ENCODE measurements around the gene PAX6.

The PAX6 gene

DNA sequence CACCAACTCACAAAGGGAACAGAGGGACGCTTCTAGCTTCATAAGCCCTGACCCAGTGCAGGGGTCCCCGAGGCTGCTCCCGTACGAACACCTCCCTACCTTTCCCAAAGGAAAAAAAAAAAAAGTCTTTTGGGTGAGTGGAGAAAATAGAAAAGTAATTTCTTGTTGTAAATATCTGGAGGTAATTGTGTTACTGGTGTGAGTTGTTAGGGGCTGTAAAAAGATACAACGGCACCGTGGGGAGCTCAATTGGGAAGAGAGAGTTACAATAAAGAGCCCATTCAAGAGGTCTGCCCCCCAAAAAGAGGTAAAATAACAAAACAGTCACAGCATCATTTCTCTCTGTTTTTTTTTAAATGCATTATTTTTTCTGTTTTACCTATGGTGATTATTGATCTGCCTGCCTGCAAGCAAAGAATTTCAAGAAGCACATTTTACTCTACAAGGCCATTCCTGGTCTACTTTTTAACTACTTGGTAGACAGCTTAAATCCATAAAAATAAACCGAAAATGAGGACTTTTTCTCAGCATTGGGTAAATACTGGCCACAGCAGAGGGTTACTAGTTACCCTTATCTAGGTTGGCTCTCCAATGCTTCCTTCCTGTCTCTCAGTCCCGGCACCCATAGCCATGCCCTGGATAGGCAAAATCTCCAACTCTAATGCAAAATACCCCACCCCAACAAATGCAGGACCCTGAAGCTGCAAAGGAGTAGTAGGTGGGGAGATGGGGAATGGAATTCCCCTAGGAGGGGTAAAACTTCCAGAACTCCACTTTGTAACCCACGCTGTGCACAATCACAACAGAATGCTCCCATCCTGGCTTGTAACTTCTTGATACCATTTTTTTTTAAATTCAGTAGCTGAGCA is 3.1 kb downstream of the PAX6 start:
- DNase-seq = no peak

DNA sequence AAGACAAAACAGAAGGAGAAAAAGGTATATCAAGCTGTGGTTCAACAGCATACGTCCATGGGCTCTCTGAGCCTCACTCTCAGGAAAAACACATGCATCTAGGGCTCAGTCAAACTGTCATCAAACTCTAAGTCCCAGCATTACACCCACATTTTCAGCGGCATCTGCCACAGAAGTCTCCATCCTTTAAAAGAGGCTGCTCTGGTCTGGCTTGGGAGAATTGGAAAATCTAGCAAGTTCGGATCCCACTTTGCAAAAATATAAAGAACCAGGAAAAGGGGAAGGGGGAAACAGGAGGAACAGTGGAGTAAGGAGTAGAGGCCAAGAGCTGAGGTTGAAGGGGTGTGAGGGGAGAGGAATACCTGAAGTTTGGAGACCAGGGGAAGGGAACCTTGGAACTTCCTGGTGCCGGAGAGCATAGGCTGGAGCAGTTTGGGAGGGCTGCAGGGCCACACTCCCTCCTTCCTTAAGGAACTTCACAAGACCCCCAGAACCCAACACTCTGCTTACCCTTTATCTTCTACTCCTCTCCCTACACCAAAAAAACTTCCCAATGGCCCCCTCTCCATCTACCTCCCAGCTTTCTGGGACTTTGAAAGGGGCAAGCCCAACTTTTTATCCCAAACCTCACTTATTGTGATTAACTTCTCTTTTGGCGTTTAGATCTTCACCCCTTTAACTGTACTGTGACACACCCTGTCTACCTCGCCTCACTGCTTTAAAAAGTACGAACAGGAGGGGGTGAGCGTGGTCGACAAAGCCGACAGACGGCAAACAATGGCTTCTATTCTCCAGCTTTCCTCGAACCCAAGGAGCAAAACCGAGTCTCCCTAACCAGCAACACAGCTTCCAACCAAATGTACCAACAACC is 4.0 kb downstream of the PAX6 start:
- DNase-seq = no peak

DNA sequence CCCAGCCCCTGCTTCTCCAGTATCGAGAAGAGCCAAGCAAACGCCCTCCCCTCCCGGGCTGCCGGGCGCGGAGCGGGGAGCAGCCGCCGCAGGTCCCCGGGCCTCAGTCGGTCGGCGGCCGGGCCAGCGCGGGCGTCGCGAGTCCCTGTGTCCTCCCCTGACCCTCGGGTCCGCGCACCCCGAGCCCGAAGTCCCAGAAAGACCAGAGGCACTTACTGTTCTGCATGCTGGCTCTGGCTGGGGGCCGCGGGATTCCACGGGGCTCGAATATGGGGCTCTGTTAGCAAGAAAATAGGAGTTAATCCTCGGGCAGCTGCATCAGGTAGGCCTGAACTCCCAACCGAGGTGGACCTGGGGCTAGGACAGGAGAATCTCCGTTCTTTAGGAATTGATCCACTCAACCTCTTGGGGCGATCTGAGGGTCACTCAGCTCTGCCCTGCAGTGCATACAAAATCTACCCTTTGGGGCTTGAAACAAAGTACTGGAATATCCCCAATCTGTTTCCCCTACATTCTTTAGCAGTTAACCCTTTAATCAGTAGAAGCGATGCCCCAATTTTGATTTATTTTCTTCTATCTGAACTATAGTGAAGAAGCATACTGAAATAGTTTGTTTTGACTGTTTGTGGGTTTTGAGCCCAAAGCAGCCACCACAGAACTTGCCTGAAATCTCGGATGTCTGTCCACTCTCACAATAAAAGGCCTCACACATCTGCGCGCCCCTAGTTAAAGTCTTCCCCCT is 4.8 kb downstream of the PAX6 start:
- DNase-seq = no peak

DNA sequence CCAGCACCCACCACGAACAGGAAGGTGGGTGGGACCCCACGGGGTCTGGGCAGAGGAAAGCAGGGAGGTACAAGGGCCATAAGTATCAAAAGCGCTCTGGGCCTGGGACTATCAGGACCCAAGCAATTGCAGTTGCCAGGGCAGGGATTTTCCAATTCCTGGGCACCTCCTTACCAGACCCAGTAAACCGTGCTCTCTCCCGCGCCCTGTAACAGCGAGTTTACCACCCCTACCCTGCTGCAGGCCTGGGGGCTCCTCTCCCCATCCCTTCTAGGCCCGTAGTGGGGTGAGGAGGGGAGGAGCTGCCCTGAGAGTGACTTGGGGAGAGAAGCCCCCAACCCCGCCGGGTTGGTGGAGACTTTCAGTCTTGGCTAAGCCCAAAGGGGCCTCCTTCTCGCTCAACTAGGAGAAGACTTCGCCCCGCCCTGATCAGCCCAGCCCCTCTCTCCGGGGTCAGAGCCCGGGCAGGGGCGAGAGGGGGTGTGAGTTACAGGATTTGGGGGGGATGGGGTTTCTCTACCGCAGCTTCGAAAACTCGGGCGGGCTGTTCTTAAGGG is 5.4 kb downstream of the PAX6 start:
- no peak for DNase-seq

DNA sequence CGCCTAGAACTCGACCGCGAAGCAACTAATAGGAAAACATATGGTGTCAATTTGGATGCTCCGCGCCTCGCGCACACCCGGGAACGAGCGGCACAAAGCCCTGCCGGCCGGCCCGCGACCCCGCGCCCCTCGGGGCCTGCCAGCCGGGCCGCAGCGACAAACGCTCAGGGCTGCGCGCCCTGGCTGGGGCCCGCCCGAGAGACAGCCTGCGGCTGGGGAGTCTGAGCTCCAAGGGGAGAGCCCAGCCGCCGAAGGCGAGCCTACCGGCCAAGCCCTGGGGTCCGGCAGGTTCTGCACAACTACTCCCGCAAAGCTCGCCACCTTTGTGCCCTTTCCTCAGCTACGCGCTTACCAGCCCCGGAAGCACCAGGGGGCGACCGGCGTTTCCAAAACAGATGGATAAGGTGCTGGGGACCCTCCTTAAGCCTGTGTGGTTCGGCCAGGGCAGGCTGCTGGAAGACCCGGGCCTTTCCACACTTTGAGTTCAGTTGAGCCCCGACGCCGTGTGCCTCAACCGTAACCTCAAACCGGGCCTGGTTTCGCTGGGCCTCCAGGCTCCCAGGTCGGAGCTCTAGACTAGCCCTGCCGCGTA is 6.0 kb downstream of the PAX6 start:
- no peak for DNase-seq

DNA sequence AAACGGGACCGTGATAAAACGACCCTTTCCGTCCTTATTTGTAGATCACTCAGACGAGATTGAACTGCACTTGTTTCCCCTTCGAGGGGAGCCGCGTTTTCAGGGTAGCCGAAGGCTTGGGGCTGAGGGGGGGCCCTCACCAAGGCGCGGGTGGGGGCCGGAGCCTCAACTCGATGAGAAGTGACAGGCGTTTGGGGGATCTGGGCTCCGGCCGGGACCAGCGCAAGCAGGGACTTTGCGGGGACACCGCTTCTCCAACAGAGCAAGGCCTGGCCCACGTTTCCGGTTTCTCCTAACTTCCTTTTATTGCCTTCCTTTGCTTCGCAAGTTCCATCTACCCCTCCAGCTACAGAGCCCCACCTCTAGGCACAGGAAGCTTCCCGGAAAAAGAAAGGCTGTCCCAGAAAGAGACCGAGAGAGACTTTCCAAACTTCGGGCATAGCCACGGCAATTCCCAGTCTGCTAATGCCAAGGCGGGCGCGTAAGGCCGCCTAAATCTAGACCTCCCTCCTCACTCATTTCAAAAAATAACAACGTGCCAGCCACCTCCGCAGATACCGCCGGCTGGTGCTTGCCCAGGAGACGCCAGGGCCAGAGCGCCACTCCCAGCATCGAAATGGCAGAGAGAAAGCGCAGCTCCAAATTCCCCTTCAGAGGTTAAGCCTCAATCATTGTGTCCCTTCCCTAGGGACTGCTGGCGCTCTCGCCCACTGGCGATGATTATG is 6.6 kb downstream of the PAX6 start:
- DNase-seq = no peak

DNA sequence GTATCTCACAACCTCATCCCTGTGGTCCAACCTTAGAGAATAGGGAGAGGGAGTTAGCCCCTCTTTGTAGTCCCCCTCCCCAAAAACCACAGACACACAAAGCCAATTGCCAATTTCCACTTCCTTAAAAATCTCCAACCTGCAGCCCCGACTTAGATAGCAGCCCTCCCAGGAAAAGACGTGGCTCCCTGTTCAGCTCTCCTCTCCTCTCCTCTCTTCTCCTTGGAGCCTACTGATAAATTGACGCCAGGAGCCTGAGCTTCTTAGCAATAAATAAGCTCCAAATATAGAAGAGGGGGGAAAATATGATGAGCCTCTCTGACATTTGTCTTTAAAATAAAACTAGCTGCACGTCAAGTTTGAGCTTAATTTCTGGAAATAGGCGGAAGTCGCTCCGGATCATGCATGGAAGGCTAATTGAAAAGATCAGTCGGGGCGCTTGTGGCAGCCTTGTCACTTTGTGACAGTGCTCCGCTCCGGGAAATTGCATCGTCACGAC is 7.3 kb downstream of the PAX6 start:
- DNase-seq = no peak

DNA sequence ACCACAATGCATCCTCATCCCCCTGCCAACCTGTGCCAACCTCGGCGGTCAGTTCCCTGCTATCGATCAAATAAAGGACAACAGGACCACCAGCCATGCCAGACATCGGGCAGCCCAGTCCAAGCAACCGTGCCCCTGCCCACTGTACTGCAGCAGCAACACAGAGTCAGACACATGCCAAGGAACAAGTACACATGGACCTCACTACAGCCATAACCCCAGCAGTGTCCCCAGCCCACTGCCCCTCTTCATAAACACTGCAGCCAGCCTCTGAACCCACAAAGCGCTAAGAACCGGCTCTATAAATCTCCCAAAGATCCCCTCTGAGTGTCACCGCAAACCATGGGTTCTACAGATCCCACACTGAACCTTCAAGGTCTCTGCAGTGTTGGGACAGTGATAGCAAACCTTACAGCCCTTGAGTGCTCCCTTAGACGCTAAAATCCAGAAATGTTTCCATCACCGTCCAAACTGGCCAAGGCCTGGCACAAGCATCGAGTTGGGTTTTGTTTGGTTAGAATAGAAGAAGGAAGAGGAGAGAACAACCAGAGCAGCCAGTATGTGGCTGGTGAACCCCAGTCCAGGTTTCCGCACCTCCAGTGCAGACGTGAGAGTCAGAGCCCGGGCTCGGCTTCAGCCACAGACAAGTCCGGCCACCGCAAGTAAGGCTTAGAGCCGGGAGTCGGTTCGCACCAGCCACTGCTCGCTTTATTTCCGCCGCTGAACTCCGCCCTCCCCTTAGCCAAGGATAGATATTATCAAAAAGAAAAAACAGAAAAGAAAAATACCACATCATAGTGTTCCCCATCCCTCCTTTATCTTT is 7.9 kb downstream of the PAX6 start:
- DNase-seq = no peak

DNA sequence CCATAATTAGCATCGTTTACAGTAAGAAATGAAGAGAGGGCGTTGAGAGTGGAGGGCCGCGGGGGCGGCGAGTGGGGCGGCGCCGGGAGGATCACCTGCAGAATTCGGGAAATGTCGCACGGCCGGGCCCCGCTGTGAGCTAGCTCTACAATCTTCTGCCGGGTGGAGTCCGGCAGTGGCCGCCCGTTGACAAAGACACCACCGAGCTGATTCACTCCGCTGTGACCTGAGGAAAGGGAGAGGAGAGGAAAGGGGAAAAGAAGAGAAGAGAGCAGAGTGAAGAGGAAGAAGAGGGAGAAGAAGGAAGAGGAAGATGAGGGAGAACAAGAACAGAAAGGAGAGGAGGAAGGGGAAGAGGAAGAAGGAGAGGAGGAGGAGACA is 8.5 kb downstream of the PAX6 start:
- no peak for DNase-seq

DNA sequence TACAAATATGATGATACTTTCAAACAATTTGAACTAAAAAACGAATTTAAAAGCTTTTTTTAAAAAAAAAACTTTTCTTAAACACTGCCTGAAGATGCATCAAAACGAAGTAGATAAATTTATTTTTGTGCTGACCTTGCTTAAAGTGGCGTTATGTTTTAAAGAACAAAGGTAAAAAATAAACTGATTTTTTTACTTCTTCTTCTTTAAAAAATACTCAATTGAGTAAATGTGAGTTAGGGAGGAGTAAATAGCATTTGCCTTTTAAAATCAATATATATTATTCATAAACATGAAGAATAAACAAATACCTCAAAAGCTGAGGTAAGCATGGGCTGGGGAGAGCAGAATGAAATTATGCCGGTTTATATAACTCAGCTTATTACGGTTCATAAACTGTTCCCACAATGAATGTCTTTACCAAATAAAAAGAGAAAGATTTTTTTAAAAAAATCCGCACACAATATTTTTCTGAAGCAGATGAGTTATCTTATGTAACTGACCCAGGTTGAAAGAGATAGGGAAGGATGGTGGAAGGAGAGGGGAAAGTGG is 9.0 kb downstream of the PAX6 start:
- no peak for DNase-seq

DNA sequence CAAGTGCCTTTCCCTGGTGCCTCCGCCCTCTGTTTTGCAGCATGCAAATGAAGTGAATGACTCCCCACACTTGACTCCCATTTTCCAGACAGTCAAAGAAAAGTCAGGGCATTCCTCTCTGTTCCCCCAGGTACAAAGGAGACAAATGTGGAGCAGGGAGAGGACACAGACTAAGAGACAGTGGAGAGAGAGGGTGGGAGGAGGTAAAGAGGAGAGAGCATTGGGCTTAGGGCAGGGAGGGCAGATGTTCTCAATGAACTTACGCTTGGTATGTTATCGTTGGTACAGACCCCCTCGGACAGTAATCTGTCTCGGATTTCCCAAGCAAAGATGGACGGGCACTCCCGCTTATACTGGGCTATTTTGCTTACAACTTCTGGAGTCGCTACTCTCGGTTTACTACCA is 9.8 kb downstream of the PAX6 start:
- DNase-seq = no peak

DNA sequence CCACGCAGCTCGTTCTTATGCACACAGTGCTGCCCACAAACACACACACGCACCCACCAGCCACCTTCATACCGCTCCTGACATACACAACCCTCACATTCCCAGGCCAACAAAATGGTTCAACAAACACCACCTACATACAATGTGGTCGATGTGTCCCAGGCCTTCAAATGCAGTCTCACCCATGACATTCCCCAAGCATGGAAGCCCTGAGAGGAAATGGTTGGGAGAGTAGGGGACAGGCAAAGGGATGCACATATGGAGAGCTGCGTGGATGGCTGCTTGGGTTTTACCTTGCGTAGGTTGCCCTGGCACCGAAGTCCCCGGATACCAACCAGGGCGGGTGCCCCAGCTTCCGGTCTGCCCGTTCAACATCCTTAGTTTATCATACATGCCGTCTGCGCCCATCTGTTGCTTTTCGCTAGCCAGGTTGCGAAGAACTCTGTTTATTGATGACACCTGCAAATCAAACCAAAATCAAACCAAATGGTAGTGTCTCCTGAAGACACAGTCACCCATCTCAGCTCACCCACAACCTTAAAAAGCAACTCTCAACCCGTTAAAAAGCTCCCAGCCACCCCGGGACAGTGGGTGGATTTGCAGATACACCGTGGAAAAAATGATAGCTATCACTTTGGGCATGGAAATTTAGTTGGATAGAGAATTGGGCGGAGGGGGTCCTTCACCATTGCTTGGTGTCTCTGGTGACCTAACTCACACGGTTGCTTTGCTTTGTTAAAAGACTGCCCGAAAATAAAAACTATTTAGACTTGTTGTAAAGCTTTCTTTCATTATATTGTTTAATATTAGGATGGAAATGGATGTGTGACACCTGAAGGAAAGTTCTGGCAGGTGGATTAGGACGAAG is 10.5 kb downstream of the PAX6 start:
- no peak for DNase-seq

DNA sequence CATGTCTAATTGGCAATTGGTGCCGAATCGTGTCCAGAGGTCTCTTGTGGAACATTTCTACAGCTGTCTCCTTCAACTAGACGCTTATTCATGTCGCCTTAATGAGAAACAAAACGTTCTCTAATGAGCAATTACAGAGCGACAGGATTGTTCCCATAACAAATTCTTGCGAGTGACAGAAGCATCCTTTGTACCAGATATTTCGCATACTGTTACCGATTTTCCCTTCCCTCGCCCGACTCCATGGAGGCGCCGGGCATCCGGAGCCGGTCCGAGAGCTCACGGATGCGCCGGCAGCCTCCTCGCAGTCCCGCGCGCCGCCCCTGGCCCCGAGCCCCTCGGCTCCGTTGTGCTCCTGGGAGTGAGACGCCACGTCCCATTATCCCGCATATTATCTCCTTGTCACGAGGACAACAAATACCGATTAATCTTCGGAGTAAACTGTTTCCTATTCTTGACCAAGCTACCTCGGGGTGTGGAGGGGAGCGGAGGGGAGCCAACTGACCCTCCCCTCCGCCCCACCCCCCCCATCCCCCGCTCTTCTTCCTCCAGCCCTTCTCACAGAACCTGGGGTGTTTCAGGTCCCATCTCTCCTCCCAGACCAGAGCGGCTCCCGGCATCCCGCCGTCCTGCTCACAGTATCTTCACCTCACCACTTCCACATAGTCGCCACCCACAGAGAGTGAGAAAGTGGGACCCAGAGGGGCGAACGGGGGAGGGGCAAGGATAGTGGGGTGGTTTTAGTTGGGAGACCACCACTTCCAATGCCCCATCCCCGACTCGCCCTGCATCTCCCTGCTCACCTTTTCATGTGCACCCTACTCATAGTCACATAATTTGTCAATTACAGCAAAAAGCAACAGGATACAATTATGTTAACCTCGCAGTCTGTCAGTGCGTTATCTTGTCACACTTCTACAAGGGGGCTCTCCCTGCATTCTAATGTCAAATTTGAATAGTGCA is 11.4 kb downstream of the PAX6 start:
- no peak for DNase-seq

DNA sequence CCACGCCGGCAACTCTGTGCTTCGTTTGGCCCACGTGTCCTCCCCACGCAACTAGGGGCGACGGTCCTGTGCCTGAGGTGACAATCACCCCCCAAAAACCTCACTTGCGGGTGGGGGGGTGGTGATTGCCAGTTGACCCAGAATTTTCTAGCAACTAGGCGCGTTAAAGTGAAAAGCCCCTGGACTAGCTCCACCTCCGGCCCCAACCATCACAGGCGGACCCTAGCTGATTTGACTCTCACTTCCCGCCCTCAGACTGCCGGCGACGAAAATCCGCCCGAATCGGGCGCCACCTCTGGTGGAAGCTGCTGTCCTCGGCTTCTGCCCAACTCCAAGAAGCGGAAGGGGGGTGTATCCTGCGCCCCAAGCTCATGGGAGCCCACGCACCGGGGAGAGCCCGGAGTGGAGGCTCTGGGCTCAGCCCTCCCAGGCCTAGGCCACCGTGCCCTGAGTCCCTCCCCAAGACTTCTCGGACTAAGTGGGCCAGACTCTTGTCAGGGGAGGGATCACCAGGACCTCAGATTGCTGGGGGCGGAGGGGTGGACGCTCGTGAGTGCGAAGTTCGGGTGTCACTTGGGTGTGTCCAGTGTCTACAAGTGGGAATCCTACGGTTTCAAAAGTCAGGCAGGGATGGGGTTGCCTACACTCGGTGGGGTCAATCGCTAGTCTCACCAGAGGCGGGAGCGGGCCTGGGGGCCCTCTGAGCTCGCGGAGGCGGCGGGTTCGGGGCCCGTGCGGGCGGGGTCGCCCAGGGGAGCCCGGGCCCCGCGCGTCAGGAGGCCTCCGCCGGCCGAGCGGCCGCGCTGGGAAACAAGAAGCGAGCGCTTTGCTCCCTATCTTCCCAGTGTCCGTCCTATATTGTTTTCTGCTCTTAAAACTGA is 12.3 kb downstream of the PAX6 start:
- no peak for DNase-seq

DNA sequence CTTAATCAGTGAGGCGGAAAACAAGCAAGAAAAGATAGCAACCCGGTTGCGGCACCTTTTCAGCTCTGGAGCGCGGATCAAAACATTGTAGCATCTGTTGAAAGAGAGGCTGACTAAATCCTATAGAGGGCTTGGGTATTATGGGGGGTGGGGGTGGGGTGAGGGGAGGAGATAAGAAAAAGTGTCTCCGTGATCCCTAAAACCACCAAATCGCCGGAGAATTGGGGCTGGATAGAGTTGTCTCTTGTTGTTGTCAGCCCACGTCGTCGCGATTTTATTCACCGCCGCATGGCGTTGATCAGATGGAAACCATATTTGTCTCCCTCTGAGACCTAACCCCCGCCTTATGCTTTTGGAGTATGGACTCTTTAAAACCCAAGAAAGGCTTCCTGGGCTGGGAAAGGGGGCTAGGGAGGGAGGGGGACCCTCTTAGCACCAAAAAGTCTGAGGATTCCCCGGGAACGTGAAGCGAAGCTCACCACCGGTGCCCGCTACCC is 13.0 kb downstream of the PAX6 start:
- no peak for DNase-seq

DNA sequence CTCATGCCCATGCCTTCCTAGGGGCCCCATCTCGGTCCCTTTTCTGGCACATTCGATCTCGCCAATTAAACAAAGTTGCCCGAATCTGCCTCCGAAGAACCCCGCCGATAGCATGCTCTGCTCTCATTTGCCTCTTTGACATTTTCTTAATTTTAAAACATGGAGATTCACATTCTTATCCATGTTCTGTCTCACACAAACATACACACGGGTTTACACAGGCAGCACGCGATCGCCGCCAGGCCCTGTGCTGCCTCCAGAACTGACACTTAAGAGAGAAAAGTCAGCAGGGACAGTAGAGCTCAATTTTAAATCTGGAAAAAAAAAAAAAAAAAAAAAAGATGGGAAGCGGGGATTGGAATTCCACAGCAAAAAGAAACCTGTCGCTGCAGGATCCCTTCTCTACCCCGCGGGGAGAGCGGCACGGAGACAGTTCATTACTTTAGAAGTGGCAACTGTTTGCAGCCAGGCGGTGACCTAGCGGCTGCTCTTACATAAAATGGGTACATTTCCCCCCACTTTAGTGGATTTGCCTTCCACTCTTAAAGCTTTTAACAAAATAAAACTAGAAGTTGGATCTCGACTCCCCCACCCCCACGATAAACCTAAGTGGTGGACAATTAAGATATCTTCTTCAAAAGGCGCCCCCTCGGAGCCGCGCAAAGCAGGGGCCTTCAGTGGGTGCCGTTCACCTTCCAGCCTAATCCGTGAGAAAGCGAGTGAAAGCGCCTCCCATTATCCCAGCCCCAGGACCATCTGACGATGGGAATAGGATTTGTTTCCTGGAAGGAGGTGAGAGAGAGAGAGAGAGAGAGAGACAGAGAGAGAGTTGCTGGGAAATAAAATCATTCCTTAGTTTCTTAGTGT is 13.7 kb downstream of the PAX6 start:
- no peak for DNase-seq
